H9 (cell line): ENCODE measurements around the gene RASSF3. TPM values are rescaled to one million over a fixed set of nuclear protein-coding genes. Genes with fewer than 3 reads are reported as not detected.

Experiments used
- DNase-seq: peaks from one replicate; pipeline ENCODE4 v3.0.0-alpha.2; 2017
- H2AFZ ChIP-seq: one replicate; pipeline ENCODE4 v1.6.1; 2013; ENCODE audit warnings: mild to moderate bottlenecking, low read length, control low read depth, moderate library complexity
- H2AK5ac ChIP-seq: 2 replicates; pipeline ENCODE4 v1.6.1; 2013; ENCODE audit warnings: low read length, control low read depth, mixed read lengths; ENCODE audit not compliant: insufficient read length
- H2BK120ac ChIP-seq: one replicate; pipeline ENCODE4 v1.6.1; 2013; ENCODE audit warnings: low read depth, mild to moderate bottlenecking, low read length, control low read depth, inconsistent platforms; ENCODE audit not compliant: poor library complexity, severe bottlenecking
- H2BK12ac ChIP-seq: 2 replicates; pipeline ENCODE4 v1.6.1; 2013; ENCODE audit warnings: low read length, control low read depth, mixed read lengths, low read depth; ENCODE audit not compliant: insufficient read length
- H2BK15ac ChIP-seq: 2 replicates; pipeline ENCODE4 v1.6.1; 2013; ENCODE audit warnings: low read depth, low read length, control low read depth
- H2BK20ac ChIP-seq: one replicate; pipeline ENCODE4 v1.6.1; 2013; ENCODE audit warnings: low read depth, mild to moderate bottlenecking, low read length, control low read depth, inconsistent platforms; ENCODE audit not compliant: poor library complexity, severe bottlenecking
- H2BK5ac ChIP-seq: 2 replicates; pipeline ENCODE4 v1.6.1; 2013; ENCODE audit warnings: low read length, control low read depth, mixed read lengths; ENCODE audit not compliant: insufficient read length
- H3K14ac ChIP-seq: 2 replicates; pipeline ENCODE4 v1.6.1; 2013; ENCODE audit warnings: low read length, control low read depth; ENCODE audit not compliant: insufficient read depth
- H3K18ac ChIP-seq: 2 replicates; pipeline ENCODE4 v1.6.1; 2013; ENCODE audit warnings: low read depth, mild to moderate bottlenecking, mixed read lengths, low read length, control low read depth; ENCODE audit not compliant: insufficient read length
- H3K23ac ChIP-seq: 2 replicates; pipeline ENCODE4 v1.6.1; 2013; ENCODE audit warnings: low read length, control low read depth, mixed read lengths, low read depth; ENCODE audit not compliant: insufficient read length
- H3K23me2 ChIP-seq: 2 replicates; pipeline ENCODE4 v1.6.1; 2013; ENCODE audit warnings: low read depth, mild to moderate bottlenecking, mixed read lengths, low read length, control low read depth; ENCODE audit not compliant: insufficient read length, poor library complexity, severe bottlenecking
- H3K27ac ChIP-seq: 2 replicates; pipeline ENCODE4 v1.5.1; 2013; ENCODE audit warnings: low read length, control low read depth, mixed read lengths, low read depth; ENCODE audit not compliant: insufficient read length
- H3K27me3 ChIP-seq: 2 replicates; pipeline ENCODE4 v1.6.1; 2013; ENCODE audit warnings: low read length, control low read depth, inconsistent platforms; ENCODE audit not compliant: insufficient read depth
- H3K4ac ChIP-seq: 2 replicates; pipeline ENCODE4 v1.6.1; 2013; ENCODE audit warnings: low read depth, mild to moderate bottlenecking, control low read depth, inconsistent platforms, low read length, moderate library complexity
- H3K4me1 ChIP-seq: 2 replicates; pipeline ENCODE4 v1.6.1; 2013; ENCODE audit warnings: low read length, control low read depth, inconsistent platforms; ENCODE audit not compliant: insufficient read depth
- H3K4me2 ChIP-seq: 2 replicates; pipeline ENCODE4 v1.6.1; 2013; ENCODE audit warnings: low read length, control low read depth, mixed read lengths; ENCODE audit not compliant: insufficient read length, insufficient read depth
- H3K56ac ChIP-seq: 2 replicates; pipeline ENCODE4 v1.6.1; 2013; ENCODE audit warnings: low read depth, mild to moderate bottlenecking, mixed read lengths, low read length, control low read depth; ENCODE audit not compliant: insufficient read length
- H3K79me1 ChIP-seq: 2 replicates; pipeline ENCODE4 v1.6.1; 2013; ENCODE audit warnings: low read depth, mild to moderate bottlenecking, moderate library complexity, low read length, control low read depth, inconsistent platforms; ENCODE audit not compliant: insufficient read depth, poor library complexity, severe bottlenecking
- H3K79me2 ChIP-seq: 2 replicates; pipeline ENCODE4 v1.6.1; 2013; ENCODE audit warnings: low read length, control low read depth, inconsistent platforms; ENCODE audit not compliant: insufficient read depth
- H3K9ac ChIP-seq: 2 replicates; pipeline ENCODE4 v1.6.1; 2013; ENCODE audit warnings: low read length, control low read depth, mixed read lengths; ENCODE audit not compliant: insufficient read length; ENCODE audit errors: extremely low read depth
- H3K9me3 ChIP-seq: one replicate; pipeline ENCODE4 v1.6.1; 2013; ENCODE audit warnings: low read depth, low read length, inconsistent platforms; ENCODE audit not compliant: control insufficient read depth
- H3T11ph ChIP-seq: one replicate; pipeline ENCODE4 v1.6.1; 2013; ENCODE audit warnings: mild to moderate bottlenecking, low read length, control low read depth, inconsistent platforms
- H4K20me1 ChIP-seq: one replicate; pipeline ENCODE4 v1.6.1; 2013; ENCODE audit not compliant: control insufficient read depth, insufficient read length, insufficient read depth
- H4K5ac ChIP-seq: 2 replicates; pipeline ENCODE4 v1.6.1; 2013; ENCODE audit warnings: low read depth, mild to moderate bottlenecking, mixed read lengths, low read length, control low read depth; ENCODE audit not compliant: insufficient read length
- H4K8ac ChIP-seq: replicated peaks from 2 replicates; pipeline ENCODE4 v1.6.1; 2013; ENCODE audit warnings: low read length, control low read depth, mixed read lengths, low read depth; ENCODE audit not compliant: insufficient read length
- H4K91ac ChIP-seq: 2 replicates; pipeline ENCODE4 v1.6.1; 2013; ENCODE audit warnings: low read depth, mild to moderate bottlenecking, moderate library complexity, mixed read lengths, low read length, control low read depth; ENCODE audit not compliant: insufficient read length
- H3K27ac Mint-ChIP-seq, 3 experiments: 2 replicates in 2 of 3; 3 replicates in 1 of 3; pipeline ENCODE4 v1.8.0; 2020 to 2021; ENCODE audit warnings: mixed read lengths in 3 of 3, mild to moderate bottlenecking in 1 of 3, moderate library complexity in 1 of 3
- H3K27me3 Mint-ChIP-seq: 2 replicates; pipeline ENCODE4 v1.8.0; 2021; ENCODE audit warnings: low read depth, mild to moderate bottlenecking, moderate library complexity, mixed read lengths
- H3K36me3 Mint-ChIP-seq, 3 experiments: 2 replicates in 2 of 3; 3 replicates in 1 of 3; pipeline ENCODE4 v1.8.0; 2020 to 2021; ENCODE audit warnings: low read depth in 3 of 3, mixed read lengths in 3 of 3; ENCODE audit not compliant: insufficient read depth in 1 of 3
- H3K4me1 Mint-ChIP-seq, 2 experiments: 2 replicates each; pipeline ENCODE4 v1.8.0; 2020; ENCODE audit warnings: mixed read lengths in 2 of 2
- H3K4me3 Mint-ChIP-seq, 2 experiments: 2 replicates in 1 of 2; 3 replicates in 1 of 2; pipeline ENCODE4 v1.8.0; 2020 to 2021; ENCODE audit warnings: mild to moderate bottlenecking in 2 of 2, mixed read lengths in 2 of 2, moderate library complexity in 1 of 2
- H3K9me3 Mint-ChIP-seq, 2 experiments: 2 replicates in 1 of 2; 3 replicates in 1 of 2; pipeline ENCODE4 v1.8.0; 2020; ENCODE audit warnings: mild to moderate bottlenecking in 2 of 2, mixed read lengths in 2 of 2, moderate library complexity in 1 of 2
- WGBS: extraction: QIAGEN DNeasy Blood & Tissue Kit; methylation state at CpG from one replicate; pipeline ENCODE4 v1.1.7; 2013; ENCODE audit warnings: missing lambda C conversion rate, low lambda C conversion rate, mixed read lengths; ENCODE audit not compliant: insufficient read length; ENCODE audit errors: extremely low coverage; 5-methylcytosine and 5-hydroxymethylcytosine counted together
- total RNA-seq: library from RNA; stranded (reverse); gene quantifications from 2 replicates; pipeline ENCODE4 v1.2.1, GENCODE V29; 2021
- TF ChIP-seq, protein P1 (sequence below): fragments of 200-600 bp; sonication (generic); conservative IDR thresholded peaks from 3 replicates; pipeline ENCODE4 v1.8.0; 2021; ENCODE audit warnings: antibody characterized with exemption, mild to moderate bottlenecking

RASSF3 gene
- total RNA-seq, 1 experiment from 2014 or later: 45.1 TPM

DNA sequence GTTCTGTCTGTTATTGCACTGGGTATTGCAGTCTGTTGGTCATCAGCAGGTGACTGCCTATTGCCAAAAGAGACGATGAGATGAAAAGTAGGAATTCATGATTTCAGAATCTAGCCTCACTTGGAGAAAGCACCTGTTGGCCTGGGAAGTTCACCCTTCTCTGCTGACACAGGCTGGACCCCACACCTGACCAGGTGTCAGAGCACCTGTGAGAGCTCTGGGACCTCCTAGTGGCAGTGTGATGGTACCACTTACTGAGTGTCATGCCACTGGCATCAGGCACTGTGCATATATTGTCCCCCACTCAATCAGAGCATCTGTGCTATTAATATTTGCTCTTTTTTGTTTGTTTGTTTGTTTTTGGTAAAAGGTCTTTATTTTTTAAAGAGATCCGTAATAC lies 68.0 kb downstream of the RASSF3 start:
- no peak overlapping the region for H2AK5ac ChIP-seq
- no peak overlapping the region for H3K14ac ChIP-seq
- H3K27ac ChIP-seq: no peak overlapping the region
- no peaks in the 10 kb centered on the region for H3K27me3 ChIP-seq
- no peaks in the 10 kb centered on the region for H4K20me1 ChIP-seq
- no CpG with 5 or more reads among the region's 2 CpGs for WGBS
- H3K9ac ChIP-seq: no peak overlapping the region
- no peak overlapping the region for H2BK12ac ChIP-seq
- no peak overlapping the region for H3K23ac ChIP-seq
- no peak overlapping the region for H3K4me3 Mint-ChIP-seq
- H2BK15ac ChIP-seq: no peak overlapping the region
- H2BK120ac ChIP-seq: no peak overlapping the region
- H3K79me2 ChIP-seq: peaks cover 6% of the 10 kb centered on the region; the same call in 1 of the 2 replicates
- DNase-seq: no peak
- H3K23me2 ChIP-seq: no peaks in the 10 kb centered on the region
- no peaks in the 10 kb centered on the region for H3K36me3 Mint-ChIP-seq
- no peaks in the 10 kb centered on the region for H3K9me3 Mint-ChIP-seq
- H3K27ac Mint-ChIP-seq: peak overlapping the region in 1 of 3 experiments; percentile 84; a peak in 1 of 7 replicates
- H3K4ac ChIP-seq: no peak overlapping the region
- H3K9me3 ChIP-seq: no peaks in the 10 kb centered on the region
- no peak overlapping the region for H4K5ac ChIP-seq
- no peak overlapping the region for H2AFZ ChIP-seq
- H3K27me3 Mint-ChIP-seq: no peaks in the 10 kb centered on the region
- H2BK5ac ChIP-seq: no peak overlapping the region
- peaks cover 45 to 60% of the 10 kb centered on the region in 2 experiments for H3K4me1 Mint-ChIP-seq
- no peak overlapping the region for H4K91ac ChIP-seq
- no peak overlapping the region for H3K56ac ChIP-seq
- no peak overlapping the region for H4K8ac ChIP-seq
- H3T11ph ChIP-seq: no peak overlapping the region
- H2BK20ac ChIP-seq: no peak overlapping the region
- TF ChIP-seq, protein P1, sequence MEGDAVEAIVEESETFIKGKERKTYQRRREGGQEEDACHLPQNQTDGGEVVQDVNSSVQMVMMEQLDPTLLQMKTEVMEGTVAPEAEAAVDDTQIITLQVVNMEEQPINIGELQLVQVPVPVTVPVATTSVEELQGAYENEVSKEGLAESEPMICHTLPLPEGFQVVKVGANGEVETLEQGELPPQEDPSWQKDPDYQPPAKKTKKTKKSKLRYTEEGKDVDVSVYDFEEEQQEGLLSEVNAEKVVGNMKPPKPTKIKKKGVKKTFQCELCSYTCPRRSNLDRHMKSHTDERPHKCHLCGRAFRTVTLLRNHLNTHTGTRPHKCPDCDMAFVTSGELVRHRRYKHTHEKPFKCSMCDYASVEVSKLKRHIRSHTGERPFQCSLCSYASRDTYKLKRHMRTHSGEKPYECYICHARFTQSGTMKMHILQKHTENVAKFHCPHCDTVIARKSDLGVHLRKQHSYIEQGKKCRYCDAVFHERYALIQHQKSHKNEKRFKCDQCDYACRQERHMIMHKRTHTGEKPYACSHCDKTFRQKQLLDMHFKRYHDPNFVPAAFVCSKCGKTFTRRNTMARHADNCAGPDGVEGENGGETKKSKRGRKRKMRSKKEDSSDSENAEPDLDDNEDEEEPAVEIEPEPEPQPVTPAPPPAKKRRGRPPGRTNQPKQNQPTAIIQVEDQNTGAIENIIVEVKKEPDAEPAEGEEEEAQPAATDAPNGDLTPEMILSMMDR: peak; percentile 55
- H3K18ac ChIP-seq: no peak overlapping the region
- no peaks in the 10 kb centered on the region for H3K79me1 ChIP-seq
- H3K4me2 ChIP-seq: no peak overlapping the region
- H3K4me1 ChIP-seq: peaks cover 16% of the 10 kb centered on the region
